GM18517 (cell line): Measurements from ENCODE around the gene ANKDD1B.
"Not testable (repeated sequence)": the region's sequence is repeated elsewhere in the genome, so short reads cannot be mapped to it uniquely, and the experiment has no call there.

Experiments
- ATAC-seq: cut with Tn5 transposase; IDR thresholded peaks from one replicate; pipeline ENCODE4 v1.9.1; 2021; ENCODE audit warnings: mild to moderate bottlenecking, moderate library complexity; ENCODE audit not compliant: unreplicated experiment

The ANKDD1B gene

GRCh38 chr5:75695472-75696351 is 84.5 kb downstream of the ANKDD1B start:
- ATAC-seq: not testable (repeated sequence)

- no peak for ATAC-seq
These were observed 90.6 kb downstream of the ANKDD1B start for GRCh38 chr5:75701856-75702255.

GRCh38 chr5:75706016-75706415 is 94.8 kb downstream of the ANKDD1B start:
- no peak for ATAC-seq

- ATAC-seq: no peak
These were observed 95.5 kb downstream of the ANKDD1B start for GRCh38 chr5:75706775-75707174.

- ATAC-seq: no peak
These were observed 96.8 kb downstream of the ANKDD1B start for GRCh38 chr5:75707911-75708509.

GRCh38 chr5:75710637-75711036 is 99.4 kb downstream of the ANKDD1B start:
- ATAC-seq: no peak

- no peak for ATAC-seq
These were observed 99.9 kb downstream of the ANKDD1B start for GRCh38 chr5:75711151-75711550.

GRCh38 chr5:75712091-75712490 is 100.8 kb downstream of the ANKDD1B start:
- ATAC-seq: no peak

- peak; percentile 1 for ATAC-seq
These were observed 105.4 kb downstream of the ANKDD1B start for GRCh38 chr5:75716715-75717081.

- peak; percentile 94 for ATAC-seq
These were observed 106.0 kb downstream of the ANKDD1B start, which contains the start of gene POC5 for GRCh38 chr5:75717082-75717922. Gene POC5 (minus strand): TSS chr5:75717437. CDS start chr5:75712937, 4,500 bp downstream.

- ATAC-seq: no peak
These were observed 109.6 kb downstream of the ANKDD1B start for GRCh38 chr5:75720882-75721281.
